Activated CD4-positive, alpha-beta T cell treated with anti-CD3 and anti-CD28 coated beads for 1 hour (primary cell): Measurements from ENCODE around the gene ZNF575.
"Not testable (repeated sequence)": the region's sequence is repeated elsewhere in the genome, so short reads cannot be mapped to it uniquely, and the experiment has no call there.

Source experiments
- DNase-seq: peaks from one replicate; pipeline ENCODE4 v3.0.0-alpha.2; 2020

ZNF575 gene

GRCh38 chr19:43545981-43546380, 13.0 kb downstream of the ZNF575 start:
- DNase-seq = no peak

DNA sequence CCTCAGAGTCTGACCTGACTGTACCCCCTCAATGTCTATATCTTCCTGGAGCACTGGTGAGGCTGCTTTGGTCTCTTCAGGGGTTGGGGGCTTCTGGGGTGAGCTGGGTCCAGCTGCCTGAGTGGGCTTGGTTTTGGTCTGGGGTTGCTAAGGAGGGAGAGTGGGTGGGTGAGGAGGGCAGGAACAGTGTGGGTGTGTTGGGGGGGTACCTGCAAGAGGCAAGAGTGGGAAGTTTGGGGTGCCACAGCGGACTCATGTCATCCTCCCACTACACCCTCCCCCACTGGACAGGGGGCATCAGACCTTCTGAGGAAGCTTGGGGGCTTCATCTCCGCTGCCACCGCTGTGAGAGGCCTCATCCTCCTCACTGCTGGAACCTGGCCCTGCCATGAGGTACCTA, 13.6 kb downstream of the ZNF575 start:
- no peak for DNase-seq

GRCh38 chr19:43547926-43548325, 14.9 kb downstream of the ZNF575 start:
- DNase-seq = not testable (repeated sequence)

DNA sequence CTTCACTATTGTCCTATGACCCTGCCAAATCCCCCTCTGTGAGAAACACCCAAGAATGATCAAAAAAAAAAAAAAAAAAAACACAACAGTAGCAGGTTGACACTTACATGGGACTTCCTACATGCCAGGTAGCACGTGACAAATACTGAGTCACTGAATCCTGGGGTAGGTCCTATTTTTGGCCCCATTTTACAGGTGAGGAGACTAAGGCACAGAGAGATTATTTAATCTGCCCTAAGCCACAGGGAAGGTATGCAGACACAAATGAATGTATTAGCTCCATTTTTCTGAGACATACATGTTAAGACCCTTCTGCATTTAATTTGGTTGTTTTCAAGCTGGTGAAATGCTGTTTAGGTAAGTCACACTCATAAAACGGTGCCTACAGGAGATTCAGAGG, 15.7 kb downstream of the ZNF575 start:
- DNase-seq = no peak

DNA sequence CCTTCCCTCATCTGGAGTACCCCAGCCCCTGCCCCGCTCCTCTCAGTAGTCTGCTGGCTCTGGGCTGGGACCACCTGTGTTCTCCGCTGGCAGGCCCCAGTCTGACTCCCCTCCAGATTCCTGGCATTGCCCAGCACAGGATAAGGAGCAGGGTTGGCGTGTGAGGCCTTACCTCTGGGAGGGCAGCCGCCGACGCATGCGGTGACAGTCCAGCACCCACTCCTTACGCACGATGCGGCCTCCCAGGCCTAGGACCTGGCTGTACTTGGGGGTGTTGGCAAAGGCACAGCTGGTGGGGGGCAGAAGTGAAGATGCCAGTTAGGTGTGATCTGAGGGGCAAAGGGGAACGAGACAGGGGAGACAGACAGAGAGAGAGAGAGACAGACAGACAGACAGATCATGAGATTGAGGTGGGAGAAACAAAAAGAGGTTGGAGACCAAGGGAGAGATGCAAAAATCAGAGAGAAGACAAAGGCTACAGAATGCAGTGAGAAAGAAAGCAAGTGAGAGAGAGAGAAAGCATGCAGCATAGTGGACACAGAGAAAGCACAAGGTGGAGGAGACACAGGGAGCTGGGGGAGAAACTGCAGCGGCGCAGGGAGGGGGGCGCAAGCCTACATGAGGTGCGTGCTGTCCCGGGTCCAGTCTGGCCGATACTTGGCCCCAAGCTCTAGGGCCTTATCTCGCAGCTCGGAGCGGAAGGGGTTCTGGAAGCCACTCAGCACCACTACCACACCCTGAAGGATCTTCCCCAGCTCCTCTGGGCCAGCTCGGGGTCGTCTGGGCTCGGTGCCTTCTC, 18.6 kb downstream of the ZNF575 start:
- DNase-seq = no peak

DNA sequence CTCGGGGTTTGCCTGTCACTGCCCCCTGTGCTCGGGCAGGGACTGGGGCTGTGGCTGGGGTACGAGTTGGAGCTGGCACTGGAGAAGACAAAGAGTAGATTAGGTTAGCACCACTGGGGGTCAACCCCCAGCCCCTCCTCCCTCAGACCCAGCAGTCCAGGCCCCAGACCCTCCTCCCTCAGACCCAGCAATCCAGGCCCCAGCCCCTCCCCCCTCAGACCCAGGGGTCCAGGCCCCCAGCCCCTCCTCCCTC, 19.1 kb downstream of the ZNF575 start:
- no peak for DNase-seq

- no peak for DNase-seq
These were observed 19.6 kb downstream of the ZNF575 start for GRCh38 chr19:43552616-43553015.

GRCh38 chr19:43553656-43554055, 20.7 kb downstream of the ZNF575 start:
- DNase-seq = no peak

GRCh38 chr19:43554317-43554895, 21.4 kb downstream of the ZNF575 start:
- no peak for DNase-seq

GRCh38 chr19:43555185-43555770, 22.3 kb downstream of the ZNF575 start:
- DNase-seq = peak; percentile 70

DNA sequence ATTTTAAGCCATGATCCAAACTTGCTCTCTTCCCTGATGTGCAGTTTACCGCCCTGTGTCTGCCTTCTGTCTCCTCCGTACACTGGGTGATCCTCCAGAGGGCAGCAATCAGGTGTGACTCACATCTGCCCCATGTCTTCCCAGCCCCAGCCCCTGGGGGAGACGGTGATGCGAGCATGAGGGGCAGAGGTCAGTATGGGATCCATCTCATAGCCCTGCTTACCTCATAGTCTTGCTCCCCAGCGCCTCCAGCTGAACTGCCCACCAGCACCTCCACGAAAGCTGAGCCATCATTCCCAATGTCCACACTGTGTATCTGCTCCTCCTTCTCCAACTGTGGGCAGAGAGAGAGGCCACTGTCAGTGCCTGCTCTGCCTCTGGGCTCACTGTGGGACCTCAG, 27.7 kb downstream of the ZNF575 start:
- DNase-seq = no peak

GRCh38 chr19:43561139-43561970, 28.4 kb downstream of the ZNF575 start:
- no peak for DNase-seq

- DNase-seq = no peak
These were observed 29.3 kb downstream of the ZNF575 start for GRCh38 chr19:43562226-43562697.

DNA sequence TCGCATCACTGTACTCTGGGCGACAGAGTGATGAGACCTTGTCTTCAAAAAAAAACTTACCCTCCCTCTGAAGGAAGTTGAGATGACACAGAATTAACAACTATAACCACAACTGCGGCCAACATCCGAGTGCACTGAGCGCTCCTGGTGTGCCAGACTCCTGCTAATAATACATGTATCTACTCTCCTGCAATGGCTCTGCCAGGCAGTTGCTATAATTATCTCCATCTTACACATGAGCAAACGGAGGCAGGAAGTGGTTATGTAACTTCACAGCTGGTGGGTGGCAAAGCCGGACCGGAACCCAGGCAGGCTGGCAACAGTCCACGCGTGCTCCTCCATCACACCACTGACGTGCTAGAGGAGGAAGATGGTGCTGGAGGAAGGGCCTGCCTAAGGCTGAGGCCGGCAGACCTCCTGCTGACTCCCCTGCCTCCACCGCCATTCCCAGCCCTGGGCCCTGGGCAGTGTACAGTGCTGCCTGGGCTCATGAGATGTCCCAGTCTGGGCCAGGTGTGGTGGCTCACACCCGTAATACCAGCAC, 29.8 kb downstream of the ZNF575 start:
- DNase-seq = peak; percentile 62

GRCh38 chr19:43563816-43564457, 30.9 kb downstream of the ZNF575 start:
- no peak for DNase-seq

DNA sequence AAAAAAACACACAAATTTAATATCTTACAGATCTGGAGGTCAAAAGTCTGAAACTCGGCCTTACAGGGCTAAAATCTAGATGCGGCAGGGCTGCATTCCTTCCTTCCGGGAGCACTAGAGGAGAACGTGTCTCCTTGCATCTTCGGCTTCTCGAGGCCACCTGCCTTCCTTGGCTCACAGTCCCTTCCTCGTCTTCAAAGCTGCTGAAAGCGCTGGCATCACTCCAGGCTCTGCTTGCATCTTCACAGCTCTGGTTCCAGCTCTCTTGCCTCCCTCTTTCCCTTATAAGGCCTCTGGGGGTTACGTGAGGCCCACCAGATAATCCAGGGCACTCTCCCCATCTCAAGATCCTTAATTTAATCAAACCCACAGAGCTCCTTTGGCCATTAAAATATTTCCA, 31.8 kb downstream of the ZNF575 start:
- DNase-seq = no peak

DNA sequence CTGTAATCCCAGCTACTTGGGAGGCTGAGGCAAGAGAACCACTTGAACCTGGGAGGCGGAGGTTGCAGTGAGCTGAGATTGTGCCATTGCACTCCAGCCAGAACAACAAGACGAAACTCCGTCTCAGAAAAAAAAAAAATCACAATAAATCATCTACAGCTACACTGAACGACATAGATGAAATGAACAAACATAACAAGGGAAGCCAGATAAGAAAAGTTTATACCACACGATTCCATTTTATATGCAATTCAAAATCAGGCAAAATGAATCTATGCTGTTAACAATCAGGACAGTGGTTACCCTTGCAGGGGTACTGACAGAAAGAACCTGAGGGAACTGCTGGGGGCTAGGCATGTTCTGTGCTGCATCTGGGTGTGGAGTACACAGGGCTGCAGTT, 36.7 kb downstream of the ZNF575 start:
- DNase-seq = no peak

GRCh38 chr19:43570174-43570791, 37.3 kb downstream of the ZNF575 start:
- DNase-seq = no peak

DNA sequence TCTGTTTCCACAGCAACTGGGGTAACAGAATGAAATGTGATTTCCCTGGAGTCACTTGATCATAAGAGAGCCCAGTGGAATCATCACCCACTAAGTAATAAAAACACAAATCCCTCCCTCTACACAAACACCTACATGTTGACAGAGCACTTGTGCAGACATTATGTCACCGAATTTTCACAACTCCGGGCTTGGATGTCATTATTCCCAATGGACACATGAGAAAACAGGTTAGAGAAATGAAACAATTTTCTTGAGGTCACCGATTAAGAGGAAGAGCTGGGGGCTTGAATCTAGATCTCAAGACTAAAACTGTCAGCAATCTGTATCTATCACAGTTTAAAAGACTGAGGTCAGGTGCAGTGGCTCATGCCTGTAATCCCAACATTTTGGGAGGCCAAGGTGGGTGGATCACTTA, 39.2 kb downstream of the ZNF575 start:
- DNase-seq = no peak

- DNase-seq = no peak
These were observed 41.6 kb downstream of the ZNF575 start for GRCh38 chr19:43574424-43575155.

GRCh38 chr19:43575156-43575950, 42.4 kb downstream of the ZNF575 start, which contains the start of the genes PINLYP and XRCC1:
Gene PINLYP, plus strand, starts transcription at chr19:43575801. Its CDS starts 1,391 bp downstream, at chr19:43577192.
Gene XRCC1, minus strand, starts transcription at chr19:43575527. Its CDS starts 69 bp downstream, at chr19:43575458.
- DNase-seq = peak; percentile 89
